Fibroblast of the aortic adventitia (primary cell): Measurements from ENCODE around the gene A1BG. TPM values are rescaled to one million over a fixed set of nuclear protein-coding genes. Genes with fewer than 3 reads are reported as not detected.

Source experiments
- DNase-seq: peaks from one replicate; pipeline ENCODE4 v3.0.0-alpha.2; 2010; ENCODE audit warnings: low read depth
- H3K4me3 ChIP-seq: 2 replicates; pipeline ENCODE4 v1.5.1; 2011; ENCODE audit warnings: low read depth, mild to moderate bottlenecking, control low read depth, low read length, moderate library complexity
- total RNA-seq: library from RNA; depleted of rRNA; stranded (reverse); fragments of >200 nt; gene quantifications from 2 replicates; pipeline ENCODE4 v1.2.3, GENCODE V29; 2012; ENCODE audit warnings: low replicate concordance
- TF ChIP-seq, protein P1 (sequence below): IDR thresholded peaks from 2 replicates; pipeline ENCODE4 v1.5.1; 2011; ENCODE audit warnings: mild to moderate bottlenecking, low read length, control low read depth, inconsistent platforms; ENCODE audit not compliant: insufficient read depth

Gene A1BG
- total RNA-seq, 1 donor = 6.8 TPM

DNA sequence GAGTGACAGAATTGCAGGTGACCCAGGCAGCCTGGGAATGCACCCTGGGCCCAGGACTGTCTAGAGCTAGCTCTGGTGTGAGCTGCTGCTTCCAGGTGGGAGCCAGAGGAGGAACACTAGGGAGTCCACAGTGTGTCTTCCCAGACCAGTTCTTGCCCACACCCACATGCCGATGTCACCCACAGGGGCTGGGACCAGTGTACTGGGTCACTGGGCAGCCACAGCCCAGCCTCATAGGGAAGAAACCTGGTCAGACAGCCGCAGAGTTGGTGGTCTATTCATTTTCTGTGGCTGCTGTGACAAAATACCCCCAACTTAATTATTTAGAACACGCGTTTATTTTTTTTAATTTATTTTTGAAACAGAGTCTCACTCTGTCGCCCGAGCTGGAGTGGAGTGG lies 45.3 kb upstream of the A1BG start:
- H3K4me3 ChIP-seq = no peak overlapping the region
- TF ChIP-seq, protein P1, sequence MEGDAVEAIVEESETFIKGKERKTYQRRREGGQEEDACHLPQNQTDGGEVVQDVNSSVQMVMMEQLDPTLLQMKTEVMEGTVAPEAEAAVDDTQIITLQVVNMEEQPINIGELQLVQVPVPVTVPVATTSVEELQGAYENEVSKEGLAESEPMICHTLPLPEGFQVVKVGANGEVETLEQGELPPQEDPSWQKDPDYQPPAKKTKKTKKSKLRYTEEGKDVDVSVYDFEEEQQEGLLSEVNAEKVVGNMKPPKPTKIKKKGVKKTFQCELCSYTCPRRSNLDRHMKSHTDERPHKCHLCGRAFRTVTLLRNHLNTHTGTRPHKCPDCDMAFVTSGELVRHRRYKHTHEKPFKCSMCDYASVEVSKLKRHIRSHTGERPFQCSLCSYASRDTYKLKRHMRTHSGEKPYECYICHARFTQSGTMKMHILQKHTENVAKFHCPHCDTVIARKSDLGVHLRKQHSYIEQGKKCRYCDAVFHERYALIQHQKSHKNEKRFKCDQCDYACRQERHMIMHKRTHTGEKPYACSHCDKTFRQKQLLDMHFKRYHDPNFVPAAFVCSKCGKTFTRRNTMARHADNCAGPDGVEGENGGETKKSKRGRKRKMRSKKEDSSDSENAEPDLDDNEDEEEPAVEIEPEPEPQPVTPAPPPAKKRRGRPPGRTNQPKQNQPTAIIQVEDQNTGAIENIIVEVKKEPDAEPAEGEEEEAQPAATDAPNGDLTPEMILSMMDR = no peak
- DNase-seq = no peak

- H3K4me3 ChIP-seq = no peak overlapping the region
- DNase-seq = no peak
- TF ChIP-seq, protein P1 = no peak
These were observed 44.8 kb upstream of the A1BG start for GRCh38 chr19:58398087-58398486.

DNA sequence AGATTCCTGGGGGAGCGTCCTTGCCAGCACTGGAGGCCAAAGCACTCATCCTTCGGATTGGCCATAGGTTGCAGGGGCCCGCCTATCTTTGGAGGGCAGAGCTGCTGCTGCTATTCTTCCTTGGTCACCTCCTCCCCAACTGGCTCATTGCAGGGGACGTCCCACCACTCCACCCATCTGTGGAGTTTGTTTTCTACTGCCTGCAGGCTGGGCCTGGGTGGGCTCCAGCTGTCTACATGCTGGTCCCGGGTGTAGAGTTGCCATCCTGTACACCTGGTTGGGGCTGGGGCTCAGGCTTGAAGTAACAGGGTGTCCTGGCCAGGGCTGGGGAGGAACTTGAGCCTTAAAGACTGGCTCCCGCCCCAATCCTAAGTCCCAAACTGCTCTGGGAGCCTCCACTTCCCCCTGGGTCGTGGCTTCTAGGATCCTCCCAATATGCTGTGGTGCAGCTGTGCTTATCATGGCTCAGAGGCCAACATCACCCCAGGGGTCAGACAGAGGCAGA lies 44.3 kb upstream of the A1BG start:
- TF ChIP-seq, protein P1 = no peak
- no peak for DNase-seq
- H3K4me3 ChIP-seq = no peak overlapping the region

DNA sequence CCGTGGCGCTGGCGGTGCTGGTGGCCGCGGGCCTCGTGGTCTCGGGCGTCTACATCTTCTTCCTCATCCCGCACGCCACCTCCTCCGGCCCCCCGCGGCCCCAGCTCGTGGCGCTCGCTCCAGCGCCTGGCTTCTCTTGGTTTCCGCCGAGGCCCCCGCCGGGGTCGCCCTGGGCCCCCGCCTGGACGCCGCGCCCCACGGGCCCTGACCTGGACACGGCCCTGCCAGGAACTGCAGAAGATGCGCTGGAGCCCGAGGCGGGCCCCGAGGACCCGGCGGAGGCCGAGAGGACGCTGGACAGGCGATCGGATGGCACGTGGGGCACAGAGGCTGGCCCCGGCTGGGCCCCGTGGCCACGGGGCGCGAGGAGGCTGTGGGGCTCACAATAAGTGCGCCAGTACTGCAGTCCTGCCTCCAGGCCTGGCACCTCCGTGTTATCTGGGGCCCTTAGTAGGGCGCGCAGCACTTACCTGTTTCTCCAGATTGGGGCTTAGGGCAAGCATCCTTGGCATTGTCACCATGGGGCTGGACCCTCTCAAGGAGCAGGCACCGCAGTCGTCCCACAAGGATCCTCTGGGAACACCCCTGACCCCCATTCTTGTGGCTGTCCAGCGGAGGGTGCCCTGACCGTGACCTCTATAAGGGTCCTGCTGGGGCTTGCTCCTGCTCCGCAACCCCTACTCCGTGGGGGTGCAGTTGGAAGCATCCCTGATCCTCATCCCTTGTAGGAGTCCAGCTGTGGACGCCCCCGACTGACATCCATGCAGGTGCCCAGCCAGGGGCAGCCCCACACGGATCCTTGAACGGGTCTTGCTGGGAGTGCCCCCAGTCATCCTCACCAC lies 43.6 kb upstream of the A1BG start:
- no peak for DNase-seq
- TF ChIP-seq, protein P1 = no peak
- no peak overlapping the region for H3K4me3 ChIP-seq

DNA sequence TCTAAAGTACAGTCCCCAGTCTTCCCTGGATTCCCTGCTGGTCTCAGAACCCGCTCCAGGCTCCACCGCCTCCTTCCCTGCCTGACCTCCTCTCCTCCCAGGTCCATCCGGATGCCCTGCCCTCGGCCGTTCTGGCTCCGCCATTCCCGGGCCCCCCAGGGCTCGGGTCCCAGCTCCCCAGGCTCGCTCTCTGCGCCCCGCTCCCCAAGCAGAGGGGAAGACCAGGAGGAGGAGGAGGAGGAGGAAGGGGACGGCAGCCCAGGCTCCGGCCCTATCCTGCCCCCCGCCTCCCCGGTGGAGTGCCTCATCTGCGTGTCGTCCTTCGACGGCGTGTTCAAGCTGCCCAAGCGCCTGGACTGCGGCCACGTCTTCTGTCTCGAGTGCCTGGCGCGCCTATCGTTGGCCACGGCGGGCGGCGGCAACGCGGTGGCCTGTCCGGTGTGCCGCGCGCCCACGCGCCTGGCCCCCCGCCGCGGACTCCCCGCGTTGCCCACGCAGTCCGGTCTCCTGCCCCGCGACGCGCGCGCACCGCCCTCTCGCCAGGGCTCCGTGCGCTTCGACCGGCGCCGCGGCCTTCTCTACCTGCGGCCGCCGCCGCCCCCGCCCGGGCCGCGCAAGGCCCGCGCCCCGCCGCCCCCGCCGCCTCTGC lies 42.8 kb upstream of the A1BG start:
- TF ChIP-seq, protein P1 = no peak
- H3K4me3 ChIP-seq = no peak overlapping the region
- no peak for DNase-seq

DNA sequence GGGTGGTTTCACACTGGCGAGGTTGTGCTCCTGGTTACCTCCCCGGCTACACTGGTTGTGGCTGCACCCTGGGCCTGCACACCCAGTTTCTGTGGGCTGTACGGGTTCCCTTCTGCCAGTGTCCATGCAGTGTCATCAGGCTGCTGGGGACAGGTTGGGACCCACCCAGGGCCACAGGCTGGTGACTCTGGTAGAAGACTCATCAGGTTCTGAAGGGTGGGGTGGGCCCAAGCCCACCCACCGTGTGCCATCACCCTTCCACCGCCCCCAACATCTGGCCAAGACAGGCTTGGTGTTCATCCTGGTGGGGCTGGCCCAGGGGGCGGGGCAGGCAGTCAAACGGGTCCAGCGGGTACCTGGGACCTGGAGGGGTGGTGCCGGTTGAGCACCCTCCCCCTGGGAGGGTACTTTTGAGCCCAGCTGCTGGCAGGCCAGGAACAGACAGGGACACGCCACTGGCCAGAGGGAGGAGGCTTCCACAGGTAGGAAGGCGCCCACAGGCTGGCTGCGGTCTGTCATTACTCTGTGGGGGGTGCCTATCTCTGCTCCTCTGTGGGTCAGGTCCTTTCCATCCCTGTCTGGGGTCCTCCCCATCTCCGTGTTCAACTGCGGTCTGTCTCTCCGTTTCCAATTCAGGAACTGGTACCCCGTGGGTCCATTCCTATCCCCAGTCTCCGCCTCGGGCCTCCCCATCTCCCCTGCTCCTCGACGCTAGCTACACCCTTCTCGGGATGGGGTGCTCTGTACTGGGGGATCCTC lies 42.1 kb upstream of the A1BG start, which contains the start of gene RNF225:
Gene RNF225, plus strand, starts transcription at position 437 of the 759 bp plus-strand sequence. CDS start 434 bp downstream, outside the sequence.
- H3K4me3 ChIP-seq = no peak within 1 kb of the TSS
- TF ChIP-seq, protein P1 = no peak
- DNase-seq = no peak
